Measurements from ENCODE around the gene TMEM39A. TPM values are rescaled to one million over a fixed set of nuclear protein-coding genes. Genes with fewer than 3 reads are reported as not detected.

Gene TMEM39A
- total and polyA plus RNA-seq, 2 of the 4 experiments (the other 2 are of a cell fraction), result 29.6 to 117 TPM

DNA sequence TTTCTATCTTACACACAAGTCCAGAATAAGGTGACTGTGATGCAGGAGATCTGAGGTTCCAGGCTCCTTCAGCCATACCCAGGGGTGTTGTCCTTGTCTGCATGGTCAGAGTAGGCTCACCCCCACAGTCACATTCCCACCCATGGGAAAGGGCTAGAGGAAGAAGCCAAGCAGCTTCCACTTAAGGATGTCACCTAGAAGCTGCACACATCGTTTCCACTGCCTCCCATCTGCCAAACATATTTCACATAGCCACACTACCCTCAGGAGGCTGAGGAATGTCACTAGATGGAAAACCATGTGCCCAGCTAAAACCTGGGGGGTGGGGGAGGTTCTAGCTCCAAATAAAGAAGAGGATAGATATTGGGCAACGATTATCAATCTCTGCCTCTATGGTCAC lies 58.1 kb downstream of the TMEM39A start:
- intact Hi-C loops (cut with micrococcal nuclease), result no loop called here
- Histone ChIP-seq H3K4me3 (ENCODE audit: insufficient read depth, low read depth, low read length) (no peak overlapping the region), H3K14ac (replicated peaks; ENCODE audit: low read depth, low read length) (no peak overlapping the region), H3K9me3 (ENCODE audit: control insufficient read depth, insufficient read depth, low read length) (no peaks in the 10 kb centered on the region), H2BK20ac (ENCODE audit: low read depth, low read length) (no peak overlapping the region), H3K36me3 (ENCODE audit: control insufficient read depth, insufficient read depth, low read length) (peaks cover 13% of the 10 kb centered on the region), H3K4me2 (ENCODE audit: low read depth, low read length) (no peak overlapping the region), H3K23ac (ENCODE audit: low read depth, low read length) (no peak overlapping the region; the same call in 1 of the 2 replicates), H3K9me1 (ENCODE audit: insufficient read depth, low read length) (peaks cover 11% of the 10 kb centered on the region; the same call in 1 of the 2 replicates), H3K4me1 (ENCODE audit: control insufficient read depth, insufficient read depth, low read length) (peaks cover 4% of the 10 kb centered on the region), H2AFZ (replicated peaks; ENCODE audit: low read length, poor library complexity) (no peak overlapping the region), H2AK5ac (ENCODE audit: low read depth, low read length) (no peak overlapping the region), H4K8ac (ENCODE audit: low read depth in 2 of 2, low read length in 2 of 2) (no peak overlapping the region), H3K27me3 (ENCODE audit: control insufficient read depth, insufficient read depth, low read length) (no peaks in the 10 kb centered on the region), H3K18ac (ENCODE audit: low read depth, low read length) (no peak overlapping the region), H2BK15ac (ENCODE audit: low read depth, low read length) (no peak overlapping the region), H2BK5ac (ENCODE audit: low read depth, low read length, poor library complexity, severe bottlenecking) (no peak overlapping the region), H4K91ac (ENCODE audit: insufficient read depth, low read depth, low read length) (no peak overlapping the region), H3K27ac (ENCODE audit: insufficient read depth, low read length) (no peak overlapping the region), H2BK120ac (ENCODE audit: low read depth, low read length) (no peak overlapping the region), H4K20me1 (ENCODE audit: insufficient read depth, low read length) (no peaks in the 10 kb centered on the region), H3K56ac (ENCODE audit: extremely low read depth, insufficient read depth, low read length) (no peak overlapping the region), H3K9ac (ENCODE audit: low read depth, low read length) (no peak overlapping the region), H3K4ac (ENCODE audit: low read depth, low read length) (no peak overlapping the region), H3K79me1 (ENCODE audit: low read depth in 1 of 2, low read length in 2 of 2) (peaks cover 2 to 8% of the 10 kb centered on the region in 2 experiments; a peak in 1 of 4 replicates), H4K5ac (ENCODE audit: low read depth, low read length) (no peak overlapping the region), H2AK9ac (replicated peaks; ENCODE audit: low read depth, low read length, poor library complexity) (no peak overlapping the region)
- ATAC-seq (ENCODE audit: low read depth) (no peak), DNase-seq (no peak)
- in situ Hi-C loops (cut with MboI; ENCODE audit: low sequenced_read_pairs), result no loop called here
- ChIA-PET CTCF (no interaction called here), POLR2A (ENCODE audit: unreplicated experiment) (no interaction called here)
- no CpG with 5 or more reads among the region's 2 CpGs for WGBS, 2 experiments (ENCODE audit: extremely low coverage in 2 of 2, insufficient read length in 1 of 2)
- dilution Hi-C loops (cut with HindIII; ENCODE audit: low sequenced_read_pairs, unreplicated experiment), result no loop called here
- no peak for TF ChIP-seq MXI1 (IDR thresholded peaks at IDR 0.05; ENCODE audit: borderline replicate concordance, low read depth, low read length)
- TF ChIP-seq POLR2A (IDR thresholded peaks at IDR 0.05; ENCODE audit: low read depth, low read length), result no peak
- TF ChIP-seq MAFK (IDR thresholded peaks at IDR 0.05; ENCODE audit: low read depth, low read length), result no peak
- no peak for TF ChIP-seq CEBPB (IDR thresholded peaks at IDR 0.05; ENCODE audit: low read depth, low read length)
- no TSS peak for BruUV-seq (replicated peaks)

All from IMR-90 (cell line).